Neural cell (in vitro differentiated cells): ENCODE data around the gene MYG1. TPM values are rescaled to one million over a fixed set of nuclear protein-coding genes. Genes with fewer than 3 reads are reported as not detected.

Experiments used
- H2AFZ ChIP-seq: fragments of 200-600, 300-800 bp; sonication (generic), shearing (Covaris generic); 2 replicates; pipeline ENCODE4 v1.6.0; 2014; ENCODE audit warnings: low read depth, mild to moderate bottlenecking, antibody characterized with exemption, low read length, moderate library complexity
- H3F3A ChIP-seq: fragments of 200-600 bp; shearing (Covaris generic); 2 replicates; pipeline ENCODE4 v1.6.1; 2016; ENCODE audit warnings: mild to moderate bottlenecking, moderate library complexity, mixed read lengths, antibody characterized with exemption, low read length; ENCODE audit not compliant: insufficient read depth, poor library complexity, severe bottlenecking
- H3K27ac ChIP-seq: fragments of 200-600, 300-800 bp; sonication (generic), shearing (Covaris generic); 2 replicates; pipeline ENCODE4 v1.5.1; 2014; ENCODE audit warnings: mild to moderate bottlenecking, low read length, moderate library complexity
- H3K27me3 ChIP-seq: fragments of 300-800, 200-600 bp; sonication (generic), shearing (Covaris generic); 2 replicates; pipeline ENCODE4 v1.6.0; 2014; ENCODE audit warnings: mild to moderate bottlenecking, low read depth, low read length, moderate library complexity; ENCODE audit not compliant: insufficient read depth
- H3K36me3 ChIP-seq: fragments of 300-800, 200-600 bp; sonication (generic), shearing (Covaris generic); 2 replicates; pipeline ENCODE4 v1.5.1; 2014; ENCODE audit warnings: mild to moderate bottlenecking, antibody characterized with exemption, low read length, moderate library complexity; ENCODE audit not compliant: insufficient read depth
- H3K4me2 ChIP-seq: fragments of 300-800, 200-600 bp; sonication (generic), shearing (Covaris generic); 2 replicates; pipeline ENCODE4 v1.6.0; 2014; ENCODE audit warnings: mild to moderate bottlenecking, low read length
- H3K4me3 ChIP-seq: fragments of 300-800, 200-600 bp; sonication (generic), shearing (Covaris generic); 2 replicates; pipeline ENCODE4 v1.5.1; 2014; ENCODE audit warnings: mild to moderate bottlenecking, low read length, moderate library complexity
- H3K79me2 ChIP-seq: fragments of 200-600 bp; shearing (Covaris generic); replicated peaks from 2 replicates; pipeline ENCODE4 v1.6.0; 2014; ENCODE audit warnings: mild to moderate bottlenecking, low read length, moderate library complexity; ENCODE audit not compliant: insufficient read depth
- H3K9ac ChIP-seq: fragments of 300-800, 200-600 bp; sonication (generic), shearing (Covaris generic); 2 replicates; pipeline ENCODE4 v1.6.1; 2016; ENCODE audit warnings: mild to moderate bottlenecking, low read length, mixed read lengths
- H3K9me2 ChIP-seq: fragments of 200-600 bp; shearing (Covaris generic); 2 replicates; pipeline ENCODE4 v1.6.1; 2016; ENCODE audit warnings: mild to moderate bottlenecking, low read length, mixed read lengths; ENCODE audit not compliant: insufficient read depth
- H3K9me3 ChIP-seq: fragments of 200-600, 300-800 bp; sonication (generic), shearing (Covaris generic); 2 replicates; pipeline ENCODE4 v1.6.1; 2016; ENCODE audit warnings: mild to moderate bottlenecking, mixed run types, low read length, moderate library complexity, mixed read lengths
- H4K20me1 ChIP-seq: fragments of 200-600 bp; shearing (Covaris generic); 2 replicates; pipeline ENCODE4 v1.6.1; 2016; ENCODE audit warnings: mild to moderate bottlenecking, mixed run types; ENCODE audit not compliant: insufficient read depth
- EP300 ChIP-seq: fragments of 450-650 bp; conservative IDR thresholded peaks from 2 replicates; pipeline ENCODE4 v1.6.1; 2014; ENCODE audit warnings: antibody characterized with exemption, mild to moderate bottlenecking, moderate library complexity; ENCODE audit not compliant: poor library complexity, severe bottlenecking
- EZH2 ChIP-seq: fragments of 200-600, 300-800 bp; shearing (Covaris generic), sonication (generic); IDR thresholded peaks from 2 replicates; pipeline ENCODE4 v1.6.1; 2014; ENCODE audit warnings: antibody characterized with exemption, low read length, borderline replicate concordance, mild to moderate bottlenecking; ENCODE audit not compliant: insufficient read depth, poor library complexity, severe bottlenecking
- MXI1 ChIP-seq: fragments of 450-650 bp; conservative IDR thresholded peaks from 2 replicates; pipeline ENCODE4 v1.6.1; 2014; ENCODE audit warnings: antibody characterized with exemption, mild to moderate bottlenecking; ENCODE audit not compliant: poor library complexity, severe bottlenecking
- POLR2AphosphoS5 ChIP-seq: IDR thresholded peaks from 2 replicates; pipeline ENCODE4 v1.6.1; 2012
- RAD21 ChIP-seq: fragments of 450-650 bp; conservative IDR thresholded peaks from 2 replicates; pipeline ENCODE4 v1.6.1; 2014; ENCODE audit warnings: antibody characterized with exemption, mild to moderate bottlenecking, moderate library complexity
- SMC3 ChIP-seq: fragments of 450-650 bp; conservative IDR thresholded peaks from 2 replicates; pipeline ENCODE4 v1.6.1; 2014; ENCODE audit warnings: antibody characterized with exemption, mild to moderate bottlenecking, moderate library complexity; ENCODE audit not compliant: poor library complexity
- TAF1 ChIP-seq: IDR thresholded peaks from 2 replicates; pipeline ENCODE4 v1.6.1; 2012; ENCODE audit warnings: low read depth
- polyA plus RNA-seq: library from polyadenylated mRNA; depleted of rRNA; stranded (reverse); fragments of >200 nt; gene quantifications from 2 replicates; pipeline ENCODE4 v1.2.3, GENCODE V29; 2014
- TF ChIP-seq, protein P1 (sequence below): IDR thresholded peaks from 2 replicates; pipeline ENCODE4 v1.6.1; 2012; ENCODE audit warnings: borderline replicate concordance
- TF ChIP-seq, protein P2 (sequence below): fragments of 450-650 bp; IDR thresholded peaks from 2 replicates; pipeline ENCODE4 v1.5.1; 2014; ENCODE audit warnings: antibody characterized with exemption, mild to moderate bottlenecking, moderate library complexity; ENCODE audit not compliant: poor library complexity, severe bottlenecking

MYG1 gene
- polyA plus RNA-seq, 1 donor from 2014 or later: 70.5 TPM

DNA sequence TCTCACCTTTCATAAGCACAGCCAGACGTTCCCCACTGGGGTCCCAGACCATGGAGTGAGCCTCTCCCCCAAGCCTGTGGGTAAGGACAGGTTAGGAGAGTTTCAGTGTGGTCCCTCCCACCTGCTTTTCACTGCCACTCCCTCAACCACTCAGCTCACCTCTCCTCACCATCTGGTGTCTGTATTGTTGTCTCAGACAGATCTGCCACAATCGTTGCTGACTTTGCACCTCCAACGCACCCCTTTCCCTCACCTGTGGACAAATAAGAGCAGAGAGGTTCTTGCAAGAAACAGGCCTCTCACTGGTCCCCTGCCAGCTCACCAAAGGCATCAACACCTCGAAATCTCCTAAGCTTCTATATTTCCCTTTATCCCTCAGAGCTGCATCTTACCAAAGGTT is 8.8 kb downstream of the MYG1 start:
- Histone ChIP-seq H3K27ac (no peak overlapping the region), H3K9me2 (no peaks in the 10 kb centered on the region), H3K9ac (no peak overlapping the region), H3K9me3 (no peaks in the 10 kb centered on the region), H3K4me2 (no peak overlapping the region), H3K36me3 (no peaks in the 10 kb centered on the region), H3K27me3 (no peaks in the 10 kb centered on the region), H3K79me2 (no peaks in the 10 kb centered on the region), H2AFZ (no peak overlapping the region), H3F3A (no peaks in the 10 kb centered on the region), H3K4me3 (no peak overlapping the region), H4K20me1 (no peaks in the 10 kb centered on the region)
- no peak for TF ChIP-seq SMC3
- no peak for TF ChIP-seq MXI1
- TF ChIP-seq, protein P1, sequence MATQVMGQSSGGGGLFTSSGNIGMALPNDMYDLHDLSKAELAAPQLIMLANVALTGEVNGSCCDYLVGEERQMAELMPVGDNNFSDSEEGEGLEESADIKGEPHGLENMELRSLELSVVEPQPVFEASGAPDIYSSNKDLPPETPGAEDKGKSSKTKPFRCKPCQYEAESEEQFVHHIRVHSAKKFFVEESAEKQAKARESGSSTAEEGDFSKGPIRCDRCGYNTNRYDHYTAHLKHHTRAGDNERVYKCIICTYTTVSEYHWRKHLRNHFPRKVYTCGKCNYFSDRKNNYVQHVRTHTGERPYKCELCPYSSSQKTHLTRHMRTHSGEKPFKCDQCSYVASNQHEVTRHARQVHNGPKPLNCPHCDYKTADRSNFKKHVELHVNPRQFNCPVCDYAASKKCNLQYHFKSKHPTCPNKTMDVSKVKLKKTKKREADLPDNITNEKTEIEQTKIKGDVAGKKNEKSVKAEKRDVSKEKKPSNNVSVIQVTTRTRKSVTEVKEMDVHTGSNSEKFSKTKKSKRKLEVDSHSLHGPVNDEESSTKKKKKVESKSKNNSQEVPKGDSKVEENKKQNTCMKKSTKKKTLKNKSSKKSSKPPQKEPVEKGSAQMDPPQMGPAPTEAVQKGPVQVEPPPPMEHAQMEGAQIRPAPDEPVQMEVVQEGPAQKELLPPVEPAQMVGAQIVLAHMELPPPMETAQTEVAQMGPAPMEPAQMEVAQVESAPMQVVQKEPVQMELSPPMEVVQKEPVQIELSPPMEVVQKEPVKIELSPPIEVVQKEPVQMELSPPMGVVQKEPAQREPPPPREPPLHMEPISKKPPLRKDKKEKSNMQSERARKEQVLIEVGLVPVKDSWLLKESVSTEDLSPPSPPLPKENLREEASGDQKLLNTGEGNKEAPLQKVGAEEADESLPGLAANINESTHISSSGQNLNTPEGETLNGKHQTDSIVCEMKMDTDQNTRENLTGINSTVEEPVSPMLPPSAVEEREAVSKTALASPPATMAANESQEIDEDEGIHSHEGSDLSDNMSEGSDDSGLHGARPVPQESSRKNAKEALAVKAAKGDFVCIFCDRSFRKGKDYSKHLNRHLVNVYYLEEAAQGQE: no peak
- no peak for TF ChIP-seq EZH2
- no peak for TF ChIP-seq RAD21
- TF ChIP-seq TAF1: no peak
- TF ChIP-seq EP300: no peak
- no peak for TF ChIP-seq POLR2AphosphoS5
- TF ChIP-seq, protein P2, sequence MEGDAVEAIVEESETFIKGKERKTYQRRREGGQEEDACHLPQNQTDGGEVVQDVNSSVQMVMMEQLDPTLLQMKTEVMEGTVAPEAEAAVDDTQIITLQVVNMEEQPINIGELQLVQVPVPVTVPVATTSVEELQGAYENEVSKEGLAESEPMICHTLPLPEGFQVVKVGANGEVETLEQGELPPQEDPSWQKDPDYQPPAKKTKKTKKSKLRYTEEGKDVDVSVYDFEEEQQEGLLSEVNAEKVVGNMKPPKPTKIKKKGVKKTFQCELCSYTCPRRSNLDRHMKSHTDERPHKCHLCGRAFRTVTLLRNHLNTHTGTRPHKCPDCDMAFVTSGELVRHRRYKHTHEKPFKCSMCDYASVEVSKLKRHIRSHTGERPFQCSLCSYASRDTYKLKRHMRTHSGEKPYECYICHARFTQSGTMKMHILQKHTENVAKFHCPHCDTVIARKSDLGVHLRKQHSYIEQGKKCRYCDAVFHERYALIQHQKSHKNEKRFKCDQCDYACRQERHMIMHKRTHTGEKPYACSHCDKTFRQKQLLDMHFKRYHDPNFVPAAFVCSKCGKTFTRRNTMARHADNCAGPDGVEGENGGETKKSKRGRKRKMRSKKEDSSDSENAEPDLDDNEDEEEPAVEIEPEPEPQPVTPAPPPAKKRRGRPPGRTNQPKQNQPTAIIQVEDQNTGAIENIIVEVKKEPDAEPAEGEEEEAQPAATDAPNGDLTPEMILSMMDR: no peak

DNA sequence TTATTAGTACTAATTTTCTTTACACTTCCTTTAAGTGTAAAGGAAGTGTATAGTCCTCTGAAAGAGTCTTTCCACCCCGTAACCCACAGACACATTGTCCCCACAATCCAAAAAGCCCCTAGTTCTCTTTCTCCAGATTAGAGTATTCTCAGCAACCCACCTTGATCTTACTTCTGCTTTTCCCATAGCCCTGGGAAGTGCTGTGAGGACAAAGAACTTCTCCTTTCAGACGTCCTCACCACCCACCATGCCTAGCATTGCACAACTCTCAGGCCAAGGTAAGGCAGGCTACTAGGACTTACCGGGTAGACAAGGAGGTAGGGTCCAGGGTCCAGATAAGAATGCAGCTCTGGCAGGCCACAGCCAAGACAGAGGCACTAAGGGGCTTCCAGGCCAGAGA is 14.5 kb downstream of the MYG1 start:
- Histone ChIP-seq H3K9me2 (no peaks in the 10 kb centered on the region), H3K27me3 (no peaks in the 10 kb centered on the region), H4K20me1 (no peaks in the 10 kb centered on the region), H3K36me3 (no peaks in the 10 kb centered on the region), H3K9ac (no peak overlapping the region), H3K79me2 (no peaks in the 10 kb centered on the region), H3F3A (no peaks in the 10 kb centered on the region), H3K4me3 (no peak overlapping the region), H3K9me3 (no peaks in the 10 kb centered on the region), H2AFZ (no peak overlapping the region), H3K4me2 (no peak overlapping the region), H3K27ac (no peak overlapping the region)
- TF ChIP-seq EP300 (no peak), RAD21 (no peak), EZH2 (no peak), POLR2AphosphoS5 (no peak), SMC3 (no peak), TAF1 (no peak)
- TF ChIP-seq, protein P1: no peak
- TF ChIP-seq, protein P2: no peak
